Endodermal cell (in vitro differentiated cells): ENCODE data around the gene LHPP. TPM values are rescaled to one million over a fixed set of nuclear protein-coding genes. Genes with fewer than 3 reads are reported as not detected.

ENCODE experiments used
- DNase-seq: peaks from one replicate; pipeline ENCODE4 v3.0.0-alpha.2; 2017
- H3K27ac ChIP-seq: 2 replicates; pipeline ENCODE4 v1.5.1; 2013; ENCODE audit warnings: mild to moderate bottlenecking, low read depth, low read length, moderate library complexity
- H3K27me3 ChIP-seq: 2 replicates; pipeline ENCODE4 v1.6.1; 2013; ENCODE audit warnings: mild to moderate bottlenecking, low read length, moderate library complexity; ENCODE audit not compliant: insufficient read depth, control insufficient read depth, poor library complexity, severe bottlenecking
- H3K36me3 ChIP-seq: 2 replicates; pipeline ENCODE4 v1.7.0; 2013; ENCODE audit warnings: mild to moderate bottlenecking, low read length, moderate library complexity; ENCODE audit not compliant: control insufficient read depth, insufficient read depth
- H3K4me1 ChIP-seq: one replicate; pipeline ENCODE4 v1.7.0; 2013; ENCODE audit warnings: low read length; ENCODE audit not compliant: control insufficient read depth, insufficient read depth
- H3K4me3 ChIP-seq: 2 replicates; pipeline ENCODE4 v1.5.1; 2013; ENCODE audit warnings: mild to moderate bottlenecking, low read length, moderate library complexity
- H3K9ac ChIP-seq: 2 replicates; pipeline ENCODE4 v1.6.1; 2013; ENCODE audit warnings: mild to moderate bottlenecking, low read length, moderate library complexity; ENCODE audit not compliant: poor library complexity, severe bottlenecking; ENCODE audit errors: extremely low read depth
- H3K9me3 ChIP-seq: 2 replicates; pipeline ENCODE4 v1.6.1; 2013; ENCODE audit warnings: mild to moderate bottlenecking, low read length, moderate library complexity; ENCODE audit not compliant: control insufficient read depth
- H3K27ac Mint-ChIP-seq: 2 replicates; pipeline ENCODE4 v1.8.0; 2020; ENCODE audit warnings: mixed read lengths
- H3K27me3 Mint-ChIP-seq: 2 replicates; pipeline ENCODE4 v1.8.0; 2021; ENCODE audit warnings: mild to moderate bottlenecking, mixed read lengths; ENCODE audit not compliant: insufficient read depth
- H3K36me3 Mint-ChIP-seq: 2 replicates; pipeline ENCODE4 v1.8.0; 2020; ENCODE audit warnings: low read depth, mixed read lengths
- H3K4me1 Mint-ChIP-seq: 2 replicates; pipeline ENCODE4 v1.8.0; 2020; ENCODE audit warnings: mixed read lengths
- H3K4me3 Mint-ChIP-seq: 2 replicates; pipeline ENCODE4 v1.8.0; 2020; ENCODE audit warnings: mild to moderate bottlenecking, moderate library complexity, mixed read lengths
- H3K9me3 Mint-ChIP-seq: 2 replicates; pipeline ENCODE4 v1.8.0; 2020; ENCODE audit warnings: mild to moderate bottlenecking, mixed read lengths
- CTCF ChIP-seq: fragments of 200-600 bp; sonication (generic); conservative IDR thresholded peaks from 2 replicates; pipeline ENCODE4 v1.5.0; 2021; ENCODE audit warnings: antibody characterized with exemption, mild to moderate bottlenecking
- WGBS, 2 experiments: methylation state at CpG; one replicate each; pipeline versions ENCODE4 v1.1.5 to v1.1.7; 2013; ENCODE audit warnings: missing lambda C conversion rate in 2 of 2, mixed read lengths in 1 of 2; ENCODE audit not compliant: insufficient coverage in 1 of 2, insufficient read length in 1 of 2; 5-methylcytosine and 5-hydroxymethylcytosine counted together
- total RNA-seq, 2 donors: library from RNA; stranded (reverse); fragmentation: NEBNext Ultra II Directional in 1 of 2; extraction: Animal tissue kit (Norgen Biotek cat#: 25700) in 1 of 2; gene quantifications; 2 replicates in 1 of 2; 3 replicates in 1 of 2; pipeline ENCODE4 v1.2.1, GENCODE V29; 2021

The LHPP gene
- total RNA-seq, 2 donors from 2014 or later = 23.3 to 24.8 TPM

GRCh38 chr10:124516181-124516580, 54.6 kb downstream of the LHPP start:
- WGBS, 2 experiments = 89 to 94% methylated on average over 6 to 9 of the region's 9 CpGs
- no peaks in the 10 kb centered on the region for H3K9me3 ChIP-seq
- Mint-ChIP-seq H3K27me3 (peaks cover 1% of the 10 kb centered on the region), H3K4me1 (no peaks in the 10 kb centered on the region), H3K4me3 (no peak overlapping the region), H3K36me3 (peaks cover 15% of the 10 kb centered on the region), H3K9me3 (no peaks in the 10 kb centered on the region), H3K27ac (no peak overlapping the region)
- no peak overlapping the region for H3K9ac ChIP-seq
- H3K4me1 ChIP-seq = no peaks in the 10 kb centered on the region
- H3K4me3 ChIP-seq = no peak overlapping the region
- no peak overlapping the region for H3K27ac ChIP-seq
- DNase-seq = peak; percentile 28
- no peak for TF ChIP-seq CTCF
- no peaks in the 10 kb centered on the region for H3K27me3 ChIP-seq
- H3K36me3 ChIP-seq = no peaks in the 10 kb centered on the region

- no peak overlapping the region for H3K9ac ChIP-seq
- H3K36me3 ChIP-seq = no peaks in the 10 kb centered on the region
- TF ChIP-seq CTCF = no peak
- Mint-ChIP-seq H3K27ac (no peak overlapping the region), H3K9me3 (no peaks in the 10 kb centered on the region), H3K4me1 (no peaks in the 10 kb centered on the region), H3K27me3 (peaks cover 1% of the 10 kb centered on the region), H3K36me3 (peaks cover 15% of the 10 kb centered on the region), H3K4me3 (no peak overlapping the region)
- 92 to 95% methylated on average over 19 to 21 of the region's 21 CpGs for WGBS, 2 experiments
- H3K27ac ChIP-seq = no peak overlapping the region
- DNase-seq = no peak
- no peaks in the 10 kb centered on the region for H3K27me3 ChIP-seq
- H3K4me1 ChIP-seq = no peaks in the 10 kb centered on the region
- no peak overlapping the region for H3K4me3 ChIP-seq
- no peaks in the 10 kb centered on the region for H3K9me3 ChIP-seq
Measured at GRCh38 chr10:124516746-124517397, 55.2 kb downstream of the LHPP start.

GRCh38 chr10:124517461-124517860, 55.8 kb downstream of the LHPP start:
- Mint-ChIP-seq H3K36me3 (peaks cover 13% of the 10 kb centered on the region), H3K4me1 (no peaks in the 10 kb centered on the region), H3K4me3 (no peak overlapping the region), H3K27me3 (peaks cover 1% of the 10 kb centered on the region), H3K27ac (no peak overlapping the region), H3K9me3 (no peaks in the 10 kb centered on the region)
- WGBS, 2 experiments = 88 to 92% methylated on average over 6 of the region's 6 CpGs
- Histone ChIP-seq H3K9ac (no peak overlapping the region), H3K27me3 (no peaks in the 10 kb centered on the region), H3K27ac (peak overlapping the region; percentile 7), H3K36me3 (no peaks in the 10 kb centered on the region), H3K9me3 (no peaks in the 10 kb centered on the region), H3K4me1 (no peaks in the 10 kb centered on the region), H3K4me3 (no peak overlapping the region)
- DNase-seq = peak; percentile 28
- TF ChIP-seq CTCF = no peak
